Measurements from ENCODE around the gene ACY1. TPM values are rescaled to one million over a fixed set of nuclear protein-coding genes. Genes with fewer than 3 reads are reported as not detected.
A peak's percentile ranks its signal among the peaks of the same experiment; 100 is the strongest.

Gene ACY1
- total and polyA plus RNA-seq, 2 of the 13 experiments (the other 11 are each of a cell fraction or from before 2014, with no cell fraction given): 113 to 162 TPM

DNA sequence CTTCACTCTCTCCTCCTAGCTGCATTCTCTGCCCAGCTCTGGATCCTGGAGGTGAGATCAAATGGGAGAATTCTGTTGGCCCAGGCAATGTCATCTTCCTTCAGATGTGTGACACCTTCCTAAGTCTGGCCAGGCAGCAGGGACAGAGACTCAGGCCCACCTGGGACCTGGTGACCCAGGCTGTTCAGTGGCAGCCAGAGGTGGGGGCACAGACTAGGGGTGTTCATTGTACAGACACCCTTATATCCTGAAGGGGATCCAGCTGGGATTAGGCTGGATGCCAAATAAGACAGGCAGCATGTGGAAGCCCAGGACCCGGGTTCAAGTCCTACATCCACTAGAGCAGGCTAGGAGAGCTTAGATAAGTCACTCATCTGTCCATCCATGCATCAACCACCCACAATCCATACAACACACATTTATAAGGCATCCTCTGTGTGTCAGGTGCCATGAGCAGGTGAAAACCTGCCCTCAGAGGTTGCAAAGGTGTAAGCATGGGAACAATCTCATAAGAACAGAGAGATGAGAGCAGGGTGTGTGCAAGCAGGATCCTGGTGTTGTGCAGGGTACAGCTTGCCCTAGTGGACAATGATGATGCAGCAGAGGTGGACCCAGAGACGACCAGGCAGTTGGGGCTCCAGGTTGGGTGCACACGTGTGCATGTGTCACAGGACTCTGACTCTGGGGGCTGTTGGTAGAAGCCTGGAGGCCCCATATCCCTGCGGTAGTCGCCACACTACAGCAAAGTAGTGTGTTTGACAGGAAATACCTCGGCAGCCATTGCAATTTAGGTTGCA is 30.7 kb downstream of the ACY1 start:
- Histone ChIP-seq H2AFZ (ENCODE audit: low read length) (no peak overlapping the region), H3K27me3 (ENCODE audit: control insufficient read depth in 1 of 2, insufficient read depth in 2 of 2, low read length in 2 of 2) (peaks cover 4 to 34% of the 10 kb centered on the region in 2 experiments; a peak in 4 of 5 replicates), H3K9ac (ENCODE audit: insufficient read depth, low read depth, low read length) (no peak overlapping the region), H3K27ac (ENCODE audit: extremely low read length, insufficient read depth, low read length) (no peak overlapping the region), H3K79me2 (ENCODE audit: insufficient read depth, low read length) (no peaks in the 10 kb centered on the region), H3K4me3 (replicated peaks in 1 of 3; ENCODE audit: insufficient read depth in 1 of 3, low read depth in 2 of 3, low read length in 3 of 3) (peak overlapping the region in 1 of 3 experiments; percentile 63; a peak in 2 of 6 replicates), H3K36me3 (replicated peaks in 1 of 2; ENCODE audit: control insufficient read depth in 1 of 2, insufficient read depth in 2 of 2, low read length in 2 of 2) (no peaks in the 10 kb centered on the region), H4K20me1 (ENCODE audit: insufficient read depth, low read length) (no peaks in the 10 kb centered on the region), H3K9me3 (ENCODE audit: low read length) (no peaks in the 10 kb centered on the region), H3K4me2 (ENCODE audit: low read depth, low read length) (peak overlapping the region; percentile 77), H3K4me1 (ENCODE audit: insufficient read depth, low read length) (peaks cover 46% of the 10 kb centered on the region)
- in situ Hi-C loops (cut with HindIII; ENCODE audit: extremely low pct_ligation_motif_present, low pct_unique_long_range_greater_than_20kb) (no loop called here), intact Hi-C loops (cut with micrococcal nuclease; ENCODE audit: unreplicated experiment) (no loop called here)
- 0% methylated on average over 1 of the region's 6 CpGs for WGBS (ENCODE audit: low lambda C conversion rate)
- ChIA-PET POLR2A (interaction anchor here (0.7 to 1.4 kb wide), 5 partner anchors 15 to 42 kb away, joined by 3 to 4 read pairs (median 3); partner anchors contain the start of gene DUSP7), CTCF (ENCODE audit: low intra/inter-chr PET ratio, low total read pairs) (interaction anchor here (1.2 kb wide), 1 partner anchor 109 kb away, joined by 3 read pairs; no protein-coding TSS in a partner anchor)
- ATAC-seq (peak; percentile 89), FAIRE-seq (peak; percentile 12), DNase-seq (ENCODE audit: low spot score) (no peak)
- TF ChIP-seq SAP130 (CRISPR knock-in tag; IDR thresholded peaks at IDR 0.05; ENCODE audit: low read depth) (peak; percentile 25; the same call in 1 of the 2 replicates), ZNF557 (CRISPR knock-in tag; IDR thresholded peaks at IDR 0.05) (no peak), MXI1 (IDR thresholded peaks at IDR 0.05; ENCODE audit: borderline replicate concordance, low read depth, low read length) (0 out of 3 replicates have a peak, but pooled peaks have one; percentile 38)
- TF ChIP-seq, protein P1, sequence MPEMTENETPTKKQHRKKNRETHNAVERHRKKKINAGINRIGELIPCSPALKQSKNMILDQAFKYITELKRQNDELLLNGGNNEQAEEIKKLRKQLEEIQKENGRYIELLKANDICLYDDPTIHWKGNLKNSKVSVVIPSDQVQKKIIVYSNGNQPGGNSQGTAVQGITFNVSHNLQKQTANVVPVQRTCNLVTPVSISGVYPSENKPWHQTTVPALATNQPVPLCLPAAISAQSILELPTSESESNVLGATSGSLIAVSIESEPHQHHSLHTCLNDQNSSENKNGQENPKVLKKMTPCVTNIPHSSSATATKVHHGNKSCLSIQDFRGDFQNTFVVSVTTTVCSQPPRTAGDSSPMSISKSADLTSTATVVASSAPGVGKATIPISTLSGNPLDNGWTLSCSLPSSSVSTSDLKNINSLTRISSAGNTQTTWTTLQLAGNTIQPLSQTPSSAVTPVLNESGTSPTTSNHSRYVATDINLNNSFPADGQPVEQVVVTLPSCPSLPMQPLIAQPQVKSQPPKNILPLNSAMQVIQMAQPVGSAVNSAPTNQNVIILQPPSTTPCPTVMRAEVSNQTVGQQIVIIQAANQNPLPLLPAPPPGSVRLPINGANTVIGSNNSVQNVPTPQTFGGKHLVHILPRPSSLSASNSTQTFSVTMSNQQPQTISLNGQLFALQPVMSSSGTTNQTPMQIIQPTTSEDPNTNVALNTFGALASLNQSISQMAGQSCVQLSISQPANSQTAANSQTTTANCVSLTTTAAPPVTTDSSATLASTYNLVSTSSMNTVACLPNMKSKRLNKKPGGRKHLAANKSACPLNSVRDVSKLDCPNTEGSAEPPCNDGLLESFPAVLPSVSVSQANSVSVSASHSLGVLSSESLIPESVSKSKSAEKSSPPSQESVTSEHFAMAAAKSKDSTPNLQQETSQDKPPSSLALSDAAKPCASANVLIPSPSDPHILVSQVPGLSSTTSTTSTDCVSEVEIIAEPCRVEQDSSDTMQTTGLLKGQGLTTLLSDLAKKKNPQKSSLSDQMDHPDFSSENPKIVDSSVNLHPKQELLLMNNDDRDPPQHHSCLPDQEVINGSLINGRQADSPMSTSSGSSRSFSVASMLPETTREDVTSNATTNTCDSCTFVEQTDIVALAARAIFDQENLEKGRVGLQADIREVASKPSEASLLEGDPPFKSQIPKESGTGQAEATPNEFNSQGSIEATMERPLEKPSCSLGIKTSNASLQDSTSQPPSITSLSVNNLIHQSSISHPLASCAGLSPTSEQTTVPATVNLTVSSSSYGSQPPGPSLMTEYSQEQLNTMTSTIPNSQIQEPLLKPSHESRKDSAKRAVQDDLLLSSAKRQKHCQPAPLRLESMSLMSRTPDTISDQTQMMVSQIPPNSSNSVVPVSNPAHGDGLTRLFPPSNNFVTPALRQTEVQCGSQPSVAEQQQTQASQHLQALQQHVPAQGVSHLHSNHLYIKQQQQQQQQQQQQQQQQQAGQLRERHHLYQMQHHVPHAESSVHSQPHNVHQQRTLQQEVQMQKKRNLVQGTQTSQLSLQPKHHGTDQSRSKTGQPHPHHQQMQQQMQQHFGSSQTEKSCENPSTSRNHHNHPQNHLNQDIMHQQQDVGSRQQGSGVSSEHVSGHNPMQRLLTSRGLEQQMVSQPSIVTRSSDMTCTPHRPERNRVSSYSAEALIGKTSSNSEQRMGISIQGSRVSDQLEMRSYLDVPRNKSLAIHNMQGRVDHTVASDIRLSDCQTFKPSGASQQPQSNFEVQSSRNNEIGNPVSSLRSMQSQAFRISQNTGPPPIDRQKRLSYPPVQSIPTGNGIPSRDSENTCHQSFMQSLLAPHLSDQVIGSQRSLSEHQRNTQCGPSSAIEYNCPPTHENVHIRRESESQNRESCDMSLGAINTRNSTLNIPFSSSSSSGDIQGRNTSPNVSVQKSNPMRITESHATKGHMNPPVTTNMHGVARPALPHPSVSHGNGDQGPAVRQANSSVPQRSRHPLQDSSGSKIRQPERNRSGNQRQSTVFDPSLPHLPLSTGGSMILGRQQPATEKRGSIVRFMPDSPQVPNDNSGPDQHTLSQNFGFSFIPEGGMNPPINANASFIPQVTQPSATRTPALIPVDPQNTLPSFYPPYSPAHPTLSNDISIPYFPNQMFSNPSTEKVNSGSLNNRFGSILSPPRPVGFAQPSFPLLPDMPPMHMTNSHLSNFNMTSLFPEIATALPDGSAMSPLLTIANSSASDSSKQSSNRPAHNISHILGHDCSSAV (CRISPR knock-in tag; IDR thresholded peaks at IDR 0.05; ENCODE audit: borderline replicate concordance): no peak
- TF ChIP-seq, protein P2, sequence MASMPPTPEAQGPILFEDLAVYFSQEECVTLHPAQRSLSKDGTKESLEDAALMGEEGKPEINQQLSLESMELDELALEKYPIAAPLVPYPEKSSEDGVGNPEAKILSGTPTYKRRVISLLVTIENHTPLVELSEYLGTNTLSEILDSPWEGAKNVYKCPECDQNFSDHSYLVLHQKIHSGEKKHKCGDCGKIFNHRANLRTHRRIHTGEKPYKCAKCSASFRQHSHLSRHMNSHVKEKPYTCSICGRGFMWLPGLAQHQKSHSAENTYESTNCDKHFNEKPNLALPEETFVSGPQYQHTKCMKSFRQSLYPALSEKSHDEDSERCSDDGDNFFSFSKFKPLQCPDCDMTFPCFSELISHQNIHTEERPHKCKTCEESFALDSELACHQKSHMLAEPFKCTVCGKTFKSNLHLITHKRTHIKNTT (CRISPR knock-in tag; IDR thresholded peaks at IDR 0.05): no peak
- TF ChIP-seq, protein P3, sequence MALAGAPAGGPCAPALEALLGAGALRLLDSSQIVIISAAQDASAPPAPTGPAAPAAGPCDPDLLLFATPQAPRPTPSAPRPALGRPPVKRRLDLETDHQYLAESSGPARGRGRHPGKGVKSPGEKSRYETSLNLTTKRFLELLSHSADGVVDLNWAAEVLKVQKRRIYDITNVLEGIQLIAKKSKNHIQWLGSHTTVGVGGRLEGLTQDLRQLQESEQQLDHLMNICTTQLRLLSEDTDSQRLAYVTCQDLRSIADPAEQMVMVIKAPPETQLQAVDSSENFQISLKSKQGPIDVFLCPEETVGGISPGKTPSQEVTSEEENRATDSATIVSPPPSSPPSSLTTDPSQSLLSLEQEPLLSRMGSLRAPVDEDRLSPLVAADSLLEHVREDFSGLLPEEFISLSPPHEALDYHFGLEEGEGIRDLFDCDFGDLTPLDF (CRISPR knock-in tag; IDR thresholded peaks at IDR 0.05): no peak
- TF ChIP-seq, protein P4, sequence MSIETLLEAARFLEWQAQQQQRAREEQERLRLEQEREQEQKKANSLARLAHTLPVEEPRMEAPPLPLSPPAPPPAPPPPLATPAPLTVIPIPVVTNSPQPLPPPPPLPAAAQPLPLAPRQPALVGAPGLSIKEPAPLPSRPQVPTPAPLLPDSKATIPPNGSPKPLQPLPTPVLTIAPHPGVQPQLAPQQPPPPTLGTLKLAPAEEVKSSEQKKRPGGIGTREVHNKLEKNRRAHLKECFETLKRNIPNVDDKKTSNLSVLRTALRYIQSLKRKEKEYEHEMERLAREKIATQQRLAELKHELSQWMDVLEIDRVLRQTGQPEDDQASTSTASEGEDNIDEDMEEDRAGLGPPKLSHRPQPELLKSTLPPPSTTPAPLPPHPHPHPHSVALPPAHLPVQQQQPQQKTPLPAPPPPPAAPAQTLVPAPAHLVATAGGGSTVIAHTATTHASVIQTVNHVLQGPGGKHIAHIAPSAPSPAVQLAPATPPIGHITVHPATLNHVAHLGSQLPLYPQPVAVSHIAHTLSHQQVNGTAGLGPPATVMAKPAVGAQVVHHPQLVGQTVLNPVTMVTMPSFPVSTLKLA (IDR thresholded peaks at IDR 0.05): 0 out of 2 replicates have a peak, but pooled peaks have one; percentile 23
- BruUV-seq (replicated peaks): no TSS peak

Data from HepG2 (cell line).